AG10803 (cell line): ENCODE results near the gene PLVAP.
A peak's percentile ranks its signal among the peaks of the same experiment; 100 is the strongest.

Experiments
- DNase-seq: peaks from one replicate; pipeline ENCODE4 v3.0.0; 2010; ENCODE audit warnings: low read depth
- H3K4me3 ChIP-seq: 2 replicates; pipeline ENCODE4 v1.5.1; 2011; ENCODE audit warnings: mild to moderate bottlenecking, low read length, control low read depth
- TF ChIP-seq, protein P1 (sequence below): conservative IDR thresholded peaks from 2 replicates; pipeline ENCODE4 v1.5.1; 2011; ENCODE audit warnings: mild to moderate bottlenecking, low read length, control low read depth, inconsistent platforms

The PLVAP gene

GRCh38 chr19:17341845-17342244, 35.3 kb downstream of the PLVAP start:
- H3K4me3 ChIP-seq, result no peak overlapping the region
- TF ChIP-seq, protein P1, sequence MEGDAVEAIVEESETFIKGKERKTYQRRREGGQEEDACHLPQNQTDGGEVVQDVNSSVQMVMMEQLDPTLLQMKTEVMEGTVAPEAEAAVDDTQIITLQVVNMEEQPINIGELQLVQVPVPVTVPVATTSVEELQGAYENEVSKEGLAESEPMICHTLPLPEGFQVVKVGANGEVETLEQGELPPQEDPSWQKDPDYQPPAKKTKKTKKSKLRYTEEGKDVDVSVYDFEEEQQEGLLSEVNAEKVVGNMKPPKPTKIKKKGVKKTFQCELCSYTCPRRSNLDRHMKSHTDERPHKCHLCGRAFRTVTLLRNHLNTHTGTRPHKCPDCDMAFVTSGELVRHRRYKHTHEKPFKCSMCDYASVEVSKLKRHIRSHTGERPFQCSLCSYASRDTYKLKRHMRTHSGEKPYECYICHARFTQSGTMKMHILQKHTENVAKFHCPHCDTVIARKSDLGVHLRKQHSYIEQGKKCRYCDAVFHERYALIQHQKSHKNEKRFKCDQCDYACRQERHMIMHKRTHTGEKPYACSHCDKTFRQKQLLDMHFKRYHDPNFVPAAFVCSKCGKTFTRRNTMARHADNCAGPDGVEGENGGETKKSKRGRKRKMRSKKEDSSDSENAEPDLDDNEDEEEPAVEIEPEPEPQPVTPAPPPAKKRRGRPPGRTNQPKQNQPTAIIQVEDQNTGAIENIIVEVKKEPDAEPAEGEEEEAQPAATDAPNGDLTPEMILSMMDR, result no peak
- DNase-seq, result no peak

- no peak for DNase-seq
- TF ChIP-seq, protein P1, result no peak
- H3K4me3 ChIP-seq, result no peak overlapping the region
These were observed 35.8 kb downstream of the PLVAP start for GRCh38 chr19:17341386-17341785.

GRCh38 chr19:17340871-17341357, 36.2 kb downstream of the PLVAP start:
- DNase-seq, result no peak
- no peak overlapping the region for H3K4me3 ChIP-seq
- TF ChIP-seq, protein P1, result no peak

DNA sequence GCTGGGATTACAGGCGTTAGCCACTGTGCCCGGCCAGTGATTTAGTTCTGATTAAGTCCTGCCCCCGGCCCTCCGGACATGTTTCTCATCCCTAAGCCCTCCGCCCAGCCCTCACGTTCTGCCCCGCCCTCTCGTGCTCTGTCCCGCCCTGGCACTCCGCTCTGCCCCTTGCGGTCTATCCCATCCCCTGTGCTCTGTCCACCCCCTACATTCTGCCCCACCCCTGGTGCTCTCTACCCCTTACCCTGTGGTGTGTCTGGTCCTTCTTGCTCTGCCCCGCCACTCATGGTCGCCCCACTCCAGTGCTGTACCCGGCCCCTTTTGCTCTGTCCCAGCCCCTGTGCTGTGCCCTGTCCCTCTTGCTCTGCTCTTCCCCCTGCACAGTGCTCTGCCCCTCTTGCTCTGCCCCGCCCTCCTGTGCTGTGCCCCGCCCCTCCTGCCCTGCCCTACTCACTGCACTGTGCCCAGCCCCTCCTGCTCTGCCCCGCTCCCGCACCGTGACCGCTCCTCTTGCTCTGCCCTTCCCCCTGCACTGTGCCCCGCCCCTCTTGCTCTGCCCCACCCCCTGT, 36.8 kb downstream of the PLVAP start:
- no peak overlapping the region for H3K4me3 ChIP-seq
- TF ChIP-seq, protein P1, result no peak
- DNase-seq, result no peak

DNA sequence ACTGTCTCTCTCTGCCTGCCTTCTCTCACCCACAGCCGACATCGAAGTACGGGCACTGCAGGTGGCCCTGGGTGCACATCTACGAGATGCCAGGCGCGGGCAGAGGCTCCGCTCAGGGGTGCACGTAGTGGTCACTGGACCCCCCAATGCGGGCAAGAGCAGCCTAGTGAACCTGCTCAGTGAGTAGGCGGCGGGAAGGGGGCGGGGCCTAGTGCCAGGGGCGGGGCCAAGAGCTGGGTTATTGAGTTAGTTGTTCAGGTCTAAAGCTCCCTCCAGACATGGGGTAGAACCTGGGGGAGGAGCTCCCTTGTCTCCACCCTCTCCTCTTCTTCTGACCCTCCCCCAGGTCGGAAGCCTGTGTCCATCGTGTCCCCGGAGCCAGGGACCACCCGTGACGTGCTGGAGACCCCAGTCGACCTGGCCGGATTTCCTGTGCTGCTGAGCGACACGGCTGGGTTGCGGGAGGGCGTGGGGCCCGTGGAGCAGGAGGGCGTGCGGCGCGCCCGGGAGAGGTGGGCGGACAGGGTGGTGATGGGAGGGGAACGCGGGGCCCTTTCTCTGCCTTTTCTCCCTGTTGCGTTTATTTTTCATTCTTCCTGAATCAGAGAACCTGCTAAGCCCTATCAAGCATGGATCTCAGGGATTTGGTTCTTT, 37.9 kb downstream of the PLVAP start:
- DNase-seq, result no peak
- TF ChIP-seq, protein P1, result no peak
- no peak overlapping the region for H3K4me3 ChIP-seq

DNA sequence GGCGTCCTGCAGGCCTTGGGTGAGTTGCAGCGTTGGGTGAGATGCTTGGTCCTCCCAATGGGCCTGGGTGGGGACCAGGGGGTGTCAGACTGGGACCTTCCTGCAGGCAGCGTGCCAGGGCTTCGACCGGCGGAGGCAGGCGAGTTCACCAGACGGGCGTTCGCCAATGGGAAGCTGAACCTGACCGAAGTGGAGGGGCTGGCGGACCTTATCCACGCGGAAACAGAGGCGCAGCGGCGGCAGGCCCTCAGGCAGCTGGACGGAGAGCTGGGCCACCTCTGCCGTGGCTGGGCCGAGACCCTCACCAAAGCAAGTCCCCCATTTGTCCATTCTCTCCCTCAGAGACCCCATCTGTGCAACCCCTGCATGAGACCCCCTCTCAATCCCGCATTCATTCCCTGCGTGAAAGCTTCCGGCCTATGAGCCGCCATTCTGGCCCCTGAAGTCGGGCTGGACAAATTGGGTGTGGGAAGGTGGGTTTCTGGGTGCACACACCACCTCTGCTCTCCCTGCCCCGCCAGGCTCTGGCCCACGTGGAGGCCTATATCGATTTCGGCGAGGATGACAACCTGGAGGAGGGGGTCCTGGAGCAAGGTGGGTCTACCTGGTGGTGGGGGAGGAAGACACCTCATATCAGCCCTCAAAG, 38.6 kb downstream of the PLVAP start:
- no peak for DNase-seq
- TF ChIP-seq, protein P1, result no peak
- peak overlapping the region; percentile 94 for H3K4me3 ChIP-seq
